ENCODE measurements around the gene PNPLA1. TPM values are rescaled to one million over a fixed set of nuclear protein-coding genes. Genes with fewer than 3 reads are reported as not detected.

The PNPLA1 gene
- polyA plus RNA-seq, 3 donors, result 3.5 to 3.9 (median 3.8) TPM

GRCh38 chr6:36339146-36339545 is 69.3 kb downstream of the PNPLA1 start:
- 93% methylated on average over 8 of the region's 12 CpGs for WGBS (ENCODE audit: insufficient coverage)
- Mint-ChIP-seq H3K27ac (no peak overlapping the region), H3K4me3 (peak overlapping the region in 1 of 2 donors; percentile 15), H3K4me1 (peaks cover 20% of the 10 kb centered on the region), H3K27me3 (ENCODE audit: low read depth in 3 of 3) (peaks cover 25 to 30% (median 26%) of the 10 kb centered on the region in 3 donors), H3K36me3 (no peaks in the 10 kb centered on the region), H3K9me3 (no peaks in the 10 kb centered on the region)
- Histone ChIP-seq H4K20me1 (ENCODE audit: insufficient read depth, low read length) (no peaks in the 10 kb centered on the region), H3K79me2 (ENCODE audit: insufficient read depth, low read length) (no peaks in the 10 kb centered on the region), H3K4me1 (ENCODE audit: control insufficient read depth in 1 of 2, insufficient read depth in 2 of 2, low read length in 2 of 2) (peaks cover 9 to 11% of the 10 kb centered on the region in 2 donors), H3K36me3 (replicated peaks in 1 of 2; ENCODE audit: control insufficient read depth in 1 of 2, insufficient read depth in 2 of 2, low read length in 2 of 2) (no peaks in the 10 kb centered on the region), H2AFZ (ENCODE audit: insufficient read depth, low read depth, low read length, poor library complexity, severe bottlenecking) (no peak overlapping the region), H3K9ac (ENCODE audit: insufficient read depth, low read length, poor library complexity, severe bottlenecking) (no peak overlapping the region), H3K27me3 (ENCODE audit: control insufficient read depth in 2 of 2, insufficient read depth in 2 of 2, low read length in 2 of 2) (peaks cover 6 to 27% of the 10 kb centered on the region in 2 donors), H3K4me3 (replicated peaks in 1 of 3; ENCODE audit: low read depth in 2 of 3, low read length in 3 of 3) (no peak overlapping the region), H3K9me3 (replicated peaks in 1 of 2; ENCODE audit: control insufficient read depth in 1 of 2, insufficient read depth in 1 of 2, low read length in 2 of 2) (no peaks in the 10 kb centered on the region), H3K27ac (ENCODE audit: low read depth in 1 of 2, low read length in 2 of 2) (no peak overlapping the region), H3K4me2 (replicated peaks; ENCODE audit: extremely low read depth, low read length, poor library complexity, severe bottlenecking) (no peak overlapping the region)
- TF ChIP-seq CTCF (IDR thresholded peaks at IDR 0.05), result no peak
- intact Hi-C loops (cut with micrococcal nuclease), result no loop called here
- DNase-seq, result no peak

- H3K9me3 ChIP-seq (replicated peaks in 1 of 2; ENCODE audit: control insufficient read depth in 1 of 2, insufficient read depth in 1 of 2, low read length in 2 of 2), result no peaks in the 10 kb centered on the region
- Mint-ChIP-seq H3K27ac (no peak overlapping the region), H3K27me3 (ENCODE audit: low read depth in 3 of 3) (peaks cover 18 to 20% (median 19%) of the 10 kb centered on the region in 3 donors), H3K4me1 (peaks cover 14% of the 10 kb centered on the region), H3K4me3 (peak overlapping the region in 1 of 2 donors; percentile 94), H3K36me3 (no peaks in the 10 kb centered on the region), H3K9me3 (no peaks in the 10 kb centered on the region)
- intact Hi-C loops (cut with micrococcal nuclease), result no loop called here
- H3K27me3 ChIP-seq (ENCODE audit: control insufficient read depth in 2 of 2, insufficient read depth in 2 of 2, low read length in 2 of 2), result peaks cover 3 to 17% of the 10 kb centered on the region in 2 donors
- H3K36me3 ChIP-seq (replicated peaks in 1 of 2; ENCODE audit: control insufficient read depth in 1 of 2, insufficient read depth in 2 of 2, low read length in 2 of 2), result no peaks in the 10 kb centered on the region
- no peak for TF ChIP-seq CTCF (IDR thresholded peaks at IDR 0.05)
- H2AFZ ChIP-seq (ENCODE audit: insufficient read depth, low read depth, low read length, poor library complexity, severe bottlenecking), result peak overlapping the region; percentile 84
- 89% methylated on average over 12 of the region's 12 CpGs for WGBS (ENCODE audit: insufficient coverage)
- no peak overlapping the region for H3K9ac ChIP-seq (ENCODE audit: insufficient read depth, low read length, poor library complexity, severe bottlenecking)
- H4K20me1 ChIP-seq (ENCODE audit: insufficient read depth, low read length), result no peaks in the 10 kb centered on the region
- peaks cover 9% of the 10 kb centered on the region in 2 donors for H3K4me1 ChIP-seq (ENCODE audit: control insufficient read depth in 1 of 2, insufficient read depth in 2 of 2, low read length in 2 of 2)
- no peak overlapping the region for H3K27ac ChIP-seq (ENCODE audit: low read depth in 1 of 2, low read length in 2 of 2)
- no peak for DNase-seq
- H3K4me2 ChIP-seq (replicated peaks; ENCODE audit: extremely low read depth, low read length, poor library complexity, severe bottlenecking), result peak overlapping the region; percentile 62
- no peaks in the 10 kb centered on the region for H3K79me2 ChIP-seq (ENCODE audit: insufficient read depth, low read length)
- H3K4me3 ChIP-seq (replicated peaks in 1 of 3; ENCODE audit: low read depth in 2 of 3, low read length in 3 of 3), result no peak overlapping the region
Measured at GRCh38 chr6:36340306-36340617, 70.4 kb downstream of the PNPLA1 start.

Data from CD14-positive monocyte (primary cell).